ENCODE data around the gene ABL2. TPM values are rescaled to one million over a fixed set of nuclear protein-coding genes. Genes with fewer than 3 reads are reported as not detected.

The ABL2 gene
- total and polyA plus RNA-seq, 9 of the 15 experiments (the other 6 are each of a cell fraction or from before 2014, with no cell fraction given): 1.4 to 15.0 (median 8.6) TPM

DNA sequence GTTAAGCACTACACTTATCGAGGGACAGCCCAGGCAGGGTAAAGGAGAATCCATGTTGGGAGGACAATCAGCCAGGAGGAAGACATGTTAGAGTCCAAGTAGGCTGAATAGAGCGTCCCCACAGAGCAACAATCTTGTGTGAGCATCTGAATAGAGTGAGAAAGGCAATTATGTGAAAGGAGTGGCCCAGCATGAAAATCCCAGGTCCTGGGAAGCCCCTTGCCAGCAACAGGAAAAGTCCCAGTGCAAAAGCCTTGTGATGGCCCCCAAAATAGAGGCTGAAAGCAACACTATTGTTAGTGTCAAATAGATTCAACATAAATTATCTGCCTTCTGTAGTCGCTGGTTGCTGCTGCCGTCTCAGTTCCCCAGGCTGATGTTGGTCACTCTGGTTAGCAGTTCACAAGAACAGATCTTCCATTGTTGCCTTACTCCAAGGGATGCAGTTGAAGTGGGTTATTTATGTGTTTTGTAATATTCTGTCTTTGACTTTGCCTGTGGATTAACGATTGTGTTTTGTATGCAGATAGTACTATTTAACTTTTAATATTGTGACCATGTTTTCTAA, 12.1 kb upstream of the ABL2 start (continued):
- TF ChIP-seq, protein P1, sequence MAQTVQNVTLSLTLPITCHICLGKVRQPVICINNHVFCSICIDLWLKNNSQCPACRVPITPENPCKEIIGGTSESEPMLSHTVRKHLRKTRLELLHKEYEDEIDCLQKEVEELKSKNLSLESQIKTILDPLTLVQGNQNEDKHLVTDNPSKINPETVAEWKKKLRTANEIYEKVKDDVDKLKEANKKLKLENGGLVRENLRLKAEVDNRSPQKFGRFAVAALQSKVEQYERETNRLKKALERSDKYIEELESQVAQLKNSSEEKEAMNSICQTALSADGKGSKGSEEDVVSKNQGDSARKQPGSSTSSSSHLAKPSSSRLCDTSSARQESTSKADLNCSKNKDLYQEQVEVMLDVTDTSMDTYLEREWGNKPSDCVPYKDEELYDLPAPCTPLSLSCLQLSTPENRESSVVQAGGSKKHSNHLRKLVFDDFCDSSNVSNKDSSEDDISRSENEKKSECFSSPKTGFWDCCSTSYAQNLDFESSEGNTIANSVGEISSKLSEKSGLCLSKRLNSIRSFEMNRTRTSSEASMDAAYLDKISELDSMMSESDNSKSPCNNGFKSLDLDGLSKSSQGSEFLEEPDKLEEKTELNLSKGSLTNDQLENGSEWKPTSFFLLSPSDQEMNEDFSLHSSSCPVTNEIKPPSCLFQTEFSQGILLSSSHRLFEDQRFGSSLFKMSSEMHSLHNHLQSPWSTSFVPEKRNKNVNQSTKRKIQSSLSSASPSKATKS (CRISPR knock-in tag; IDR thresholded peaks at IDR 0.05): no peak
- TF ChIP-seq SUPT5H (IDR thresholded peaks at IDR 0.05): no peak
- TF ChIP-seq, protein P2, sequence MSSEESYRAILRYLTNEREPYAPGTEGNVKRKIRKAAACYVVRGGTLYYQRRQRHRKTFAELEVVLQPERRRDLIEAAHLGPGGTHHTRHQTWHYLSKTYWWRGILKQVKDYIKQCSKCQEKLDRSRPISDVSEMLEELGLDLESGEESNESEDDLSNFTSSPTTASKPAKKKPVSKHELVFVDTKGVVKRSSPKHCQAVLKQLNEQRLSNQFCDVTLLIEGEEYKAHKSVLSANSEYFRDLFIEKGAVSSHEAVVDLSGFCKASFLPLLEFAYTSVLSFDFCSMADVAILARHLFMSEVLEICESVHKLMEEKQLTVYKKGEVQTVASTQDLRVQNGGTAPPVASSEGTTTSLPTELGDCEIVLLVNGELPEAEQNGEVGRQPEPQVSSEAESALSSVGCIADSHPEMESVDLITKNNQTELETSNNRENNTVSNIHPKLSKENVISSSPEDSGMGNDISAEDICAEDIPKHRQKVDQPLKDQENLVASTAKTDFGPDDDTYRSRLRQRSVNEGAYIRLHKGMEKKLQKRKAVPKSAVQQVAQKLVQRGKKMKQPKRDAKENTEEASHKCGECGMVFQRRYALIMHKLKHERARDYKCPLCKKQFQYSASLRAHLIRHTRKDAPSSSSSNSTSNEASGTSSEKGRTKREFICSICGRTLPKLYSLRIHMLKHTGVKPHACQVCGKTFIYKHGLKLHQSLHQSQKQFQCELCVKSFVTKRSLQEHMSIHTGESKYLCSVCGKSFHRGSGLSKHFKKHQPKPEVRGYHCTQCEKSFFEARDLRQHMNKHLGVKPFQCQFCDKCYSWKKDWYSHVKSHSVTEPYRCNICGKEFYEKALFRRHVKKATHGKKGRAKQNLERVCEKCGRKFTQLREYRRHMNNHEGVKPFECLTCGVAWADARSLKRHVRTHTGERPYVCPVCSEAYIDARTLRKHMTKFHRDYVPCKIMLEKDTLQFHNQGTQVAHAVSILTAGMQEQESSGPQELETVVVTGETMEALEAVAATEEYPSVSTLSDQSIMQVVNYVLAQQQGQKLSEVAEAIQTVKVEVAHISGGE (CRISPR knock-in tag; IDR thresholded peaks at IDR 0.05): no peak
- no peak for TF ChIP-seq RBM39 (optimal IDR thresholded peaks at IDR 0.05; ENCODE audit: low read depth, low read length)
- no peak for TF ChIP-seq GABPA (tag; conservative IDR thresholded peaks at IDR 0.05; ENCODE audit: low read depth)
